ENCODE results near the gene RBM23.

DNA sequence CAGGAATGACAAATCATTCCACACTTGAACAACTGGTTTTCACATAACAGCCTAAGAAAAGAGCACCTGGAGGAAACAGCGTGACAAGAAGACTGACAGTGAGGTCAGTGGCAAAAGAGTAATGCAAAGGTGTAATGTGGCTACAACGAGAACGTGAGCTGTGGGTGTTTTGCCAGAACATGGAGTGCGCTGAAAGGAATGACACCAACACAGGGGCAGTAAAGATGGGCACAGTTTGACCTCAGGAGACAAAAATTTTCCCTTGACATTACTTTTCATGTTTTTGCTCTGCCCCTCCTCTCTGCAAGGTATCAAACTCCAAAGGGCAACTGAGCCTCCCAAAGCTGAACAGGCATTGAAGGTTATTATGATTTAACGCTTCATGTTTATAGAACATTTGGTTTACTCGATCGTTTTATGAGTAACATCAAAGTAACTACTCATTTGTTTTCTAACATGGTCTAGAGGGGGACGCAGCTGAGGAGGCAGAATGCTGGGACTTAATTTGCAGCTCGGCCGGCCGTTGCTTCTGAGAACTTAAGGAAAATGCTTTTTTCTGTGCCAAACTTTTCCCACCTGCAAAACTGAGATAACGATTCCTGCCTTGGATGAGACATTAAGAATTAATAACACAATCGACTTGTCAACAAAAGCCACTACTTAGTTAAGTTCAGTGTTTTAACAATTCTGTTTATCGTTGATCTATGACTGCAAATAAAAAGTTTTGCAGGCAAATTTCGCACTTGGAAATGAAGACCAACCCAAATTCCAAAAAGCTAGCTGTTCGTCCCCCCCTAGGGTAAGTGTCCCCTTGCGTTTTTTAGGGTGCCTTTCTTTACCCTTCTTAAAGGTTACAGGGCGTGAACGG, 37.0 kb upstream of the RBM23 start:
- no peak for TF ChIP-seq CTCF (conservative IDR thresholded peaks at IDR 0.05)
- no peak for TF ChIP-seq EZH2 (IDR thresholded peaks at IDR 0.05; ENCODE audit: low read depth)

All from PC-9 (cell line).